WTC11 (cell line): ENCODE data around the gene TEAD1. TPM values are rescaled to one million over a fixed set of nuclear protein-coding genes. Genes with fewer than 3 reads are reported as not detected.

Experiments
- ATAC-seq: fragments of 200-7000 bp; cut with Tn5 transposase; 2 replicates; pipeline ENCODE4 v1.10.0; 2021; ENCODE audit warnings: mild to moderate bottlenecking, moderate library complexity
- CTCF ChIA-PET: fragments of 300-600 bp; sonication (Branson Sonifier 250); formaldehyde crosslinking; loops from one replicate; lab custom pipeline; 2021; ENCODE audit warnings: antibody characterized with exemption; lab: Charles Lee
- POLR2A ChIA-PET: fragments of 350-600 bp; sonication (Branson Sonifier 250); formaldehyde crosslinking; loops from one replicate; lab custom pipeline; 2021; ENCODE audit warnings: antibody characterized with exemption; lab: Charles Lee
- DNase-seq: peaks from one replicate; pipeline ENCODE4 v3.0.0; 2021; ENCODE audit warnings: low spot score
- H3K27ac Mint-ChIP-seq: 2 replicates; pipeline ENCODE4 v1.8.0; 2021; ENCODE audit warnings: mixed read lengths
- H3K27me3 Mint-ChIP-seq: 2 replicates; pipeline ENCODE4 v1.8.0; 2021; ENCODE audit warnings: low read depth, mild to moderate bottlenecking, moderate library complexity, mixed read lengths
- H3K36me3 Mint-ChIP-seq: 2 replicates; pipeline ENCODE4 v1.8.0; 2021; ENCODE audit warnings: mixed read lengths
- H3K4me1 Mint-ChIP-seq: 2 replicates; pipeline ENCODE4 v1.8.0; 2022; ENCODE audit warnings: mixed read lengths
- H3K4me3 Mint-ChIP-seq: 2 replicates; pipeline ENCODE4 v1.8.0; 2021; ENCODE audit warnings: mild to moderate bottlenecking, moderate library complexity, mixed read lengths
- H3K9me3 Mint-ChIP-seq: 2 replicates; pipeline ENCODE4 v1.8.0; 2021; ENCODE audit warnings: mixed read lengths
- ATF1 ChIP-seq: sonication (generic); formaldehyde crosslinking; IDR thresholded peaks from 2 replicates; pipeline ENCODE4 v1.8.1; 2023; ENCODE audit warnings: mild to moderate bottlenecking, moderate library complexity, missing genetic modification reagents
- CBFB ChIP-seq: sonication (generic); formaldehyde crosslinking; IDR thresholded peaks from 2 replicates; pipeline ENCODE4 v1.8.1; 2022; ENCODE audit warnings: mild to moderate bottlenecking, low read depth, missing genetic modification reagents
- CREM ChIP-seq: sonication (generic); formaldehyde crosslinking; IDR thresholded peaks from 2 replicates; pipeline ENCODE4 v1.8.1; 2022; ENCODE audit warnings: mild to moderate bottlenecking, missing genetic modification reagents, moderate library complexity
- E2F5 ChIP-seq: sonication (generic); formaldehyde crosslinking; IDR thresholded peaks from 2 replicates; pipeline ENCODE4 v1.8.1; 2022; ENCODE audit warnings: mild to moderate bottlenecking, moderate library complexity, missing genetic modification reagents
- ESRRA ChIP-seq: sonication (generic); formaldehyde crosslinking; IDR thresholded peaks from 2 replicates; pipeline ENCODE4 v1.8.1; 2022; ENCODE audit warnings: mild to moderate bottlenecking, missing genetic modification reagents, borderline replicate concordance
- GTF2I ChIP-seq: fragments of 250-450 bp; sonication (Bioruptor Pico); conservative IDR thresholded peaks from 2 replicates; pipeline ENCODE4 v1.4.0; 2021; ENCODE audit warnings: mild to moderate bottlenecking
- JAZF1 ChIP-seq: fragments of 250-450 bp; sonication (Bioruptor Pico); IDR thresholded peaks from 2 replicates; pipeline ENCODE4 v1.9.0; 2021; ENCODE audit warnings: moderate library complexity, mild to moderate bottlenecking, inconsistent platforms
- KAT7 ChIP-seq: sonication (generic); formaldehyde crosslinking; IDR thresholded peaks from 2 replicates; pipeline ENCODE4 v1.8.1; 2023; ENCODE audit warnings: missing genetic modification reagents, mild to moderate bottlenecking, borderline replicate concordance
- MAX ChIP-seq: sonication (generic); formaldehyde crosslinking; IDR thresholded peaks from 2 replicates; pipeline ENCODE4 v1.8.0; 2022; ENCODE audit warnings: mild to moderate bottlenecking, missing genetic modification reagents
- MYBL2 ChIP-seq: sonication (generic); formaldehyde crosslinking; IDR thresholded peaks from 2 replicates; pipeline ENCODE4 v1.8.1; 2023; ENCODE audit warnings: mild to moderate bottlenecking, moderate library complexity, missing genetic modification reagents
- PRRX2 ChIP-seq: fragments of 250-450 bp; sonication (Bioruptor Pico); IDR thresholded peaks from 2 replicates; pipeline ENCODE4 v1.8.0; 2021; ENCODE audit warnings: mild to moderate bottlenecking
- RELA ChIP-seq: sonication (generic); formaldehyde crosslinking; IDR thresholded peaks from 2 replicates; pipeline ENCODE4 v1.8.1; 2022; ENCODE audit warnings: missing genetic modification reagents, mild to moderate bottlenecking, borderline replicate concordance
- SMAD4 ChIP-seq: sonication (generic); formaldehyde crosslinking; IDR thresholded peaks from 2 replicates; pipeline ENCODE4 v1.8.0; 2022; ENCODE audit warnings: mild to moderate bottlenecking, missing genetic modification reagents
- SOX15 ChIP-seq: fragments of 250-450 bp; sonication (Bioruptor Pico); IDR thresholded peaks from 2 replicates; pipeline ENCODE4 v1.9.0; 2021; ENCODE audit warnings: mild to moderate bottlenecking
- TCF7 ChIP-seq: sonication (generic); formaldehyde crosslinking; IDR thresholded peaks from 2 replicates; pipeline ENCODE4 v1.8.0; 2022; ENCODE audit warnings: mild to moderate bottlenecking, low read depth, missing genetic modification reagents, moderate library complexity
- TP53 ChIP-seq: sonication (generic); formaldehyde crosslinking; IDR thresholded peaks from 2 replicates; pipeline ENCODE4 v1.8.1; 2023; ENCODE audit warnings: mild to moderate bottlenecking, missing genetic modification reagents
- ZNF281 ChIP-seq: sonication (generic); formaldehyde crosslinking; IDR thresholded peaks from 2 replicates; pipeline ENCODE4 v1.8.0; 2023; ENCODE audit warnings: mild to moderate bottlenecking, missing genetic modification reagents
- ZNF317 ChIP-seq: sonication (generic); formaldehyde crosslinking; IDR thresholded peaks from 2 replicates; pipeline ENCODE4 v1.8.1; 2023; ENCODE audit warnings: low read depth, mild to moderate bottlenecking, moderate library complexity, missing genetic modification reagents, borderline replicate concordance
- ZNF396 ChIP-seq: fragments of 250-450 bp; sonication (Bioruptor Pico); IDR thresholded peaks from 2 replicates; pipeline ENCODE4 v1.8.0; 2021; ENCODE audit warnings: mild to moderate bottlenecking, moderate library complexity, borderline replicate concordance
- total RNA-seq: library from RNA; stranded (reverse); gene quantifications from 3 replicates; pipeline ENCODE4 v1.2.3, GENCODE V29; 2021

Gene TEAD1
- total RNA-seq, 1 experiment from 2014 or later: 79.9 TPM

GRCh38 chr11:12653729-12654128 is 20.5 kb upstream of the TEAD1 start:
- H3K36me3 Mint-ChIP-seq: peaks cover 15% of the 10 kb centered on the region
- H3K27me3 Mint-ChIP-seq: no peaks in the 10 kb centered on the region
- H3K9me3 Mint-ChIP-seq: peaks cover 23% of the 10 kb centered on the region
- POLR2A ChIA-PET: no interaction called here
- CTCF ChIA-PET: interaction anchor here (1.3 kb wide), 1 partner anchor 235 kb away, joined by 3 read pairs; no protein-coding TSS in a partner anchor
- H3K27ac Mint-ChIP-seq: no peak overlapping the region
- ATAC-seq: peak; percentile 73
- H3K4me3 Mint-ChIP-seq: no peak overlapping the region
- no peaks in the 10 kb centered on the region for H3K4me1 Mint-ChIP-seq
- no peak for TF ChIP-seq CBFB (CRISPR knock-in tag)
- no peak for TF ChIP-seq TP53 (CRISPR knock-in tag)
- TF ChIP-seq SMAD4 (CRISPR knock-in tag): no peak
- peak; percentile 45 for DNase-seq

- POLR2A ChIA-PET: no interaction called here
- Mint-ChIP-seq H3K4me1 (no peaks in the 10 kb centered on the region), H3K9me3 (peaks cover 25% of the 10 kb centered on the region), H3K4me3 (no peak overlapping the region), H3K36me3 (peaks cover 15% of the 10 kb centered on the region), H3K27me3 (no peaks in the 10 kb centered on the region), H3K27ac (no peak overlapping the region)
- ATAC-seq (no peak), DNase-seq (no peak)
- CTCF ChIA-PET: no interaction called here
- no peak for TF ChIP-seq JAZF1 (CRISPR knock-in tag)
- no peak for TF ChIP-seq ZNF317 (CRISPR knock-in tag)
- TF ChIP-seq RELA (CRISPR knock-in tag): no peak
- no peak for TF ChIP-seq E2F5 (CRISPR knock-in tag)
- no peak for TF ChIP-seq GTF2I
- TF ChIP-seq TCF7 (CRISPR knock-in tag): no peak
- no peak for TF ChIP-seq KAT7 (CRISPR knock-in tag)
- no peak for TF ChIP-seq PRRX2 (CRISPR knock-in tag)
- TF ChIP-seq CREM: no peak
- TF ChIP-seq MYBL2 (CRISPR knock-in tag): no peak
- TF ChIP-seq MAX: no peak
- TF ChIP-seq ATF1: no peak
- no peak for TF ChIP-seq CBFB (CRISPR knock-in tag)
These were observed 18.4 kb upstream of the TEAD1 start for GRCh38 chr11:12655842-12656241.

- H3K9me3 Mint-ChIP-seq: peaks cover 27% of the 10 kb centered on the region
- TF ChIP-seq ZNF396 (CRISPR knock-in tag) (no peak), ZNF281 (CRISPR knock-in tag) (no peak), SOX15 (CRISPR knock-in tag) (no peak), ESRRA (CRISPR knock-in tag) (no peak)
- TF ChIP-seq, all 79 proteins: peak for 0
- H3K36me3 Mint-ChIP-seq: peaks cover 15% of the 10 kb centered on the region
- no peak overlapping the region for H3K4me3 Mint-ChIP-seq
- H3K27ac Mint-ChIP-seq: no peak overlapping the region
- H3K27me3 Mint-ChIP-seq: no peaks in the 10 kb centered on the region
- ChIA-PET CTCF (no interaction called here), POLR2A (no interaction called here)
- ATAC-seq (no peak), DNase-seq (no peak)
- H3K4me1 Mint-ChIP-seq: no peaks in the 10 kb centered on the region
These were observed 16.9 kb upstream of the TEAD1 start for GRCh38 chr11:12657336-12657735.
